Activated naive CD4-positive, alpha-beta T cell treated with anti-CD3 and anti-CD28 coated beads, Interleukin-2, amount 10 ng/mL, durations not matched to agents 7 days and 5 days (primary cell): ENCODE measurements around the gene KRT85.
A peak's percentile ranks its signal among the peaks of the same experiment; 100 is the strongest.
"Not testable (repeated sequence)": the region's sequence is repeated elsewhere in the genome, so short reads cannot be mapped to it uniquely, and the experiment has no call there.

Experiments
- CTCF ChIA-PET: fragments of 350-600 bp; sonication (Branson Sonifier 250); formaldehyde crosslinking; loops from one replicate; lab custom pipeline; 2021; ENCODE audit warnings: antibody characterized with exemption; lab: Charles Lee
- DNase-seq: peaks from one replicate; pipeline ENCODE4 v3.0.0-alpha.2; 2020
- H3K27ac Mint-ChIP-seq: one replicate; pipeline ENCODE4 v1.8.0; 2021; ENCODE audit warnings: mild to moderate bottlenecking, moderate library complexity, mixed read lengths
- H3K27me3 Mint-ChIP-seq: one replicate; pipeline ENCODE4 v1.8.0; 2021; ENCODE audit warnings: mild to moderate bottlenecking, mixed read lengths
- H3K36me3 Mint-ChIP-seq: one replicate; pipeline ENCODE4 v1.8.0; 2021; ENCODE audit warnings: mixed read lengths
- H3K4me1 Mint-ChIP-seq: one replicate; pipeline ENCODE4 v1.8.0; 2021; ENCODE audit warnings: mixed read lengths
- H3K4me3 Mint-ChIP-seq: one replicate; pipeline ENCODE4 v1.8.0; 2021; ENCODE audit warnings: mild to moderate bottlenecking, moderate library complexity, mixed read lengths
- H3K9me3 Mint-ChIP-seq: one replicate; pipeline ENCODE4 v1.8.0; 2021; ENCODE audit warnings: mixed read lengths

Gene KRT85

GRCh38 chr12:52316701-52317100 lies 50.6 kb downstream of the KRT85 start:
- Mint-ChIP-seq H3K27ac (no peak overlapping the region), H3K36me3 (no peaks in the 10 kb centered on the region), H3K4me3 (no peak overlapping the region), H3K27me3 (peaks cover 80% of the 10 kb centered on the region), H3K9me3 (no peaks in the 10 kb centered on the region), H3K4me1 (no peaks in the 10 kb centered on the region)
- CTCF ChIA-PET: interaction anchor here (0.8 to 1.5 kb wide), 5 partner anchors 8 to 38 kb away, joined by 3 to 7 read pairs (median 4); no protein-coding TSS in a partner anchor
- DNase-seq: peak; percentile 4

- CTCF ChIA-PET: interaction anchor here (0.8 to 1.6 kb wide), 6 partner anchors 9 to 95 kb away, joined by 3 to 7 read pairs (median 4); no protein-coding TSS in a partner anchor
- DNase-seq: no peak
- Mint-ChIP-seq H3K27ac (no peak overlapping the region), H3K4me3 (no peak overlapping the region), H3K9me3 (no peaks in the 10 kb centered on the region), H3K27me3 (peaks cover 80% of the 10 kb centered on the region), H3K36me3 (no peaks in the 10 kb centered on the region), H3K4me1 (no peaks in the 10 kb centered on the region)
Observed at GRCh38 chr12:52316290-52316689, 51.0 kb downstream of the KRT85 start.

- H3K27me3 Mint-ChIP-seq: peaks cover 80% of the 10 kb centered on the region
- H3K4me3 Mint-ChIP-seq, H3K27ac Mint-ChIP-seq, H3K4me1 Mint-ChIP-seq, H3K9me3 Mint-ChIP-seq, H3K36me3 Mint-ChIP-seq: not testable (repeated sequence)
- peak; percentile 59 for DNase-seq
- CTCF ChIA-PET: interaction anchor here (0.8 to 1.6 kb wide), 7 partner anchors 9 to 95 kb away, joined by 3 to 7 read pairs (median 4); no protein-coding TSS in a partner anchor
Observed at GRCh38 chr12:52315721-52316120, 51.6 kb downstream of the KRT85 start.

GRCh38 chr12:52314511-52314910 lies 52.8 kb downstream of the KRT85 start:
- Mint-ChIP-seq H3K27me3 (peaks cover 81% of the 10 kb centered on the region), H3K4me1 (no peaks in the 10 kb centered on the region), H3K9me3 (no peaks in the 10 kb centered on the region), H3K36me3 (no peaks in the 10 kb centered on the region), H3K27ac (no peak overlapping the region), H3K4me3 (no peak overlapping the region)
- no peak for DNase-seq
- CTCF ChIA-PET: interaction anchor here (1.0 kb wide), 1 partner anchor 15 kb away, joined by 4 read pairs; no protein-coding TSS in a partner anchor

- H3K9me3 Mint-ChIP-seq: no peaks in the 10 kb centered on the region
- H3K27me3 Mint-ChIP-seq: peaks cover 81% of the 10 kb centered on the region
- CTCF ChIA-PET: interaction anchor here (1.6 kb wide), 2 partner anchors 35 to 90 kb away, joined by 3 read pairs; no protein-coding TSS in a partner anchor
- H3K4me1 Mint-ChIP-seq: peaks cover under 1% of the 10 kb centered on the region
- no peak overlapping the region for H3K27ac Mint-ChIP-seq
- H3K4me3 Mint-ChIP-seq: no peak overlapping the region
- H3K36me3 Mint-ChIP-seq: no peaks in the 10 kb centered on the region
- no peak for DNase-seq
Observed at GRCh38 chr12:52313926-52314325, 53.4 kb downstream of the KRT85 start.

- Mint-ChIP-seq H3K27ac (no peak overlapping the region), H3K4me3 (no peak overlapping the region), H3K4me1 (peaks cover 5% of the 10 kb centered on the region), H3K27me3 (peaks cover 81% of the 10 kb centered on the region), H3K9me3 (no peaks in the 10 kb centered on the region), H3K36me3 (no peaks in the 10 kb centered on the region)
- CTCF ChIA-PET: interaction anchor here (1.6 to 4.9 kb wide), 3 partner anchors 14 to 90 kb away, joined by 3 to 34 read pairs (median 3); no protein-coding TSS in a partner anchor
- peak; percentile 13 for DNase-seq
Observed at GRCh38 chr12:52313461-52313860, 53.8 kb downstream of the KRT85 start.

GRCh38 chr12:52312086-52312485 lies 55.2 kb downstream of the KRT85 start:
- H3K27me3 Mint-ChIP-seq: peaks cover 81% of the 10 kb centered on the region
- H3K36me3 Mint-ChIP-seq: no peaks in the 10 kb centered on the region
- DNase-seq: peak; percentile 7
- no peaks in the 10 kb centered on the region for H3K9me3 Mint-ChIP-seq
- CTCF ChIA-PET: interaction anchor here (0.8 to 4.9 kb wide), 7 partner anchors 7 to 566 kb away, joined by 3 to 34 read pairs (median 5); no protein-coding TSS in a partner anchor
- H3K4me1 Mint-ChIP-seq: peaks cover 10% of the 10 kb centered on the region
- no peak overlapping the region for H3K4me3 Mint-ChIP-seq
- no peak overlapping the region for H3K27ac Mint-ChIP-seq

GRCh38 chr12:52311285-52311648 lies 56.0 kb downstream of the KRT85 start:
- Mint-ChIP-seq H3K36me3 (no peaks in the 10 kb centered on the region), H3K27ac (no peak overlapping the region), H3K9me3 (no peaks in the 10 kb centered on the region), H3K4me3 (no peak overlapping the region), H3K27me3 (peaks cover 88% of the 10 kb centered on the region), H3K4me1 (peaks cover 10% of the 10 kb centered on the region)
- DNase-seq: peak; percentile 10
- CTCF ChIA-PET: interaction anchor here (0.8 to 4.9 kb wide), 7 partner anchors 8 to 567 kb away, joined by 3 to 34 read pairs (median 5); no protein-coding TSS in a partner anchor

- no peaks in the 10 kb centered on the region for H3K9me3 Mint-ChIP-seq
- no peak overlapping the region for H3K4me3 Mint-ChIP-seq
- DNase-seq: peak; percentile 4
- peaks cover 14% of the 10 kb centered on the region for H3K4me1 Mint-ChIP-seq
- CTCF ChIA-PET: interaction anchor here (0.6 to 4.9 kb wide), 7 partner anchors 9 to 159 kb away, joined by 3 to 34 read pairs (median 5); no protein-coding TSS in a partner anchor
- H3K27ac Mint-ChIP-seq: no peak overlapping the region
- no peaks in the 10 kb centered on the region for H3K36me3 Mint-ChIP-seq
- peaks cover 93% of the 10 kb centered on the region for H3K27me3 Mint-ChIP-seq
Observed at GRCh38 chr12:52310622-52311284, 56.5 kb downstream of the KRT85 start.
